Activated CD4-positive, alpha-beta memory T cell treated with anti-CD3 and anti-CD28 coated beads for 36 hours (primary cell): ENCODE results near the gene SERPINB10. TPM values are rescaled to one million over a fixed set of nuclear protein-coding genes. Genes with fewer than 3 reads are reported as not detected.

Experiments used
- CTCF ChIA-PET: fragments of 350-600 bp; sonication (Branson Sonifier 250); formaldehyde crosslinking; loops from one replicate; lab custom pipeline; 2021; ENCODE audit warnings: antibody characterized with exemption, inconsistent platforms; lab: Charles Lee
- POLR2A ChIA-PET: fragments of 350-600 bp; sonication (Branson Sonifier 250); formaldehyde crosslinking; loops from one replicate; lab custom pipeline; 2021; ENCODE audit warnings: antibody characterized with exemption; lab: Charles Lee
- DNase-seq: peaks from one replicate; pipeline ENCODE4 v3.0.0-alpha.2; 2020
- H3K27ac Mint-ChIP-seq: one replicate; pipeline ENCODE4 v1.8.0; 2021; ENCODE audit warnings: mixed read lengths
- H3K27me3 Mint-ChIP-seq: one replicate; pipeline ENCODE4 v1.8.0; 2021; ENCODE audit warnings: mixed read lengths
- H3K36me3 Mint-ChIP-seq: one replicate; pipeline ENCODE4 v1.8.0; 2021; ENCODE audit warnings: mixed read lengths
- H3K4me1 Mint-ChIP-seq: one replicate; pipeline ENCODE4 v1.8.0; 2021; ENCODE audit warnings: low read depth, mixed read lengths
- H3K4me3 Mint-ChIP-seq: one replicate; pipeline ENCODE4 v1.8.0; 2021; ENCODE audit warnings: mild to moderate bottlenecking, mixed read lengths
- H3K9me3 Mint-ChIP-seq: one replicate; pipeline ENCODE4 v1.8.0; 2021; ENCODE audit warnings: mixed read lengths
- intact Hi-C: fragments of 100-400 bp; cut with micrococcal nuclease; formaldehyde crosslinking; loops from one replicate; pipeline ENCODE4 v1.15.1; 2023
- total RNA-seq, 2 experiments: library from RNA; stranded (reverse); gene quantifications; one replicate each; pipeline ENCODE4 v1.2.3, GENCODE V29; 2021

Gene SERPINB10
- total RNA-seq, 2 experiments from 2014 or later: not detected

DNA sequence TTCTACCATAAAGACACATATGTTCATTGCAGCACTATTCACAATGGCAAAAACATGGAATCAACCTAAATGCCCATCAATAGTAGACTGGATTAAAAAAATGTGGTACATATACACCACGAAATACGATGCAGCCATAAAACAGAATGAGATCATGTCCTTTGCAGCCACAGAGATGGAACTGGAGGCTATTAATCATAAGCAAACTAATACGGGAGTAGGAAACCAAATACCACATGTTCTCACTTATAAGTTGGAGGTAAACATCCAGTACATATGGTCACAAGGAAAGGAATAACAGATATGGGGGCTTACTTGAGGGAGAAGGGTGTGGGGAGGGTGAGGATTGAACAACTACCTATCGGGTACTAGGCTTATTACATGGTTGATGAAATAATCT is 49.0 kb downstream of the SERPINB10 start:
- ChIA-PET CTCF (no interaction called here), POLR2A (no interaction called here)

DNA sequence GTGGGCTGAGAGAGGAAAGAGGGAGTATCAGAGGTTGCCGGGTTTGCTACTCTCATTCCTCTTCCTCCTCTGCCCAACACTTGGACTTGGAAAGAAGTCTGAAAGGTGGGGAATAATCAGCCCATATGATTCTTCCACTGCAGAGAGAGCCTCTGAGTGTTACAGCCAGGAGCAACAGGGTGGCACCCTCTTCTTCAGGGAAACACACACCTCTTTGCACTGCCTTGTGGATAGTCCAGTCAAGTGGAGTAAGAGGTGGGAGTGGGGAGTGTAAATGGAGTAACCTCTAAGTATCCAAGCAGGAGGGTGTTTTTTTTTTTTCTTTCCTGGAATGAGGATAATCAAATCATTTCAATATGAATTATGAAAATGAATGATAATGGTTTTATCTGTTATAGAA is 53.1 kb downstream of the SERPINB10 start:
- peaks cover 20% of the 10 kb centered on the region for H3K27me3 Mint-ChIP-seq
- intact Hi-C loops: no loop called here
- POLR2A ChIA-PET: no interaction called here
- peaks cover 17% of the 10 kb centered on the region for H3K4me1 Mint-ChIP-seq
- no peak overlapping the region for H3K27ac Mint-ChIP-seq
- CTCF ChIA-PET: interaction anchor here (1.1 to 1.4 kb wide), 3 partner anchors 14 to 33 kb away, joined by 4 to 6 read pairs (median 4); no protein-coding TSS in a partner anchor
- DNase-seq: no peak
- H3K36me3 Mint-ChIP-seq: peaks cover 5% of the 10 kb centered on the region
- no peak overlapping the region for H3K4me3 Mint-ChIP-seq
- H3K9me3 Mint-ChIP-seq: no peaks in the 10 kb centered on the region

More for the DNA sequence above, 49.0 kb downstream of the SERPINB10 start:
- no peak overlapping the region for H3K4me3 Mint-ChIP-seq
- H3K27ac Mint-ChIP-seq: no peak overlapping the region
- H3K27me3 Mint-ChIP-seq: peaks cover 30% of the 10 kb centered on the region
- no peak for DNase-seq
- peaks cover 21% of the 10 kb centered on the region for H3K36me3 Mint-ChIP-seq
- intact Hi-C loops: loop anchor here (10.0 kb wide), 2 partner anchors 592 to 1112 kb away; partner anchors contain the start of gene KDSR
- H3K4me1 Mint-ChIP-seq: peaks cover 12% of the 10 kb centered on the region
- peaks cover under 1% of the 10 kb centered on the region for H3K9me3 Mint-ChIP-seq

DNA sequence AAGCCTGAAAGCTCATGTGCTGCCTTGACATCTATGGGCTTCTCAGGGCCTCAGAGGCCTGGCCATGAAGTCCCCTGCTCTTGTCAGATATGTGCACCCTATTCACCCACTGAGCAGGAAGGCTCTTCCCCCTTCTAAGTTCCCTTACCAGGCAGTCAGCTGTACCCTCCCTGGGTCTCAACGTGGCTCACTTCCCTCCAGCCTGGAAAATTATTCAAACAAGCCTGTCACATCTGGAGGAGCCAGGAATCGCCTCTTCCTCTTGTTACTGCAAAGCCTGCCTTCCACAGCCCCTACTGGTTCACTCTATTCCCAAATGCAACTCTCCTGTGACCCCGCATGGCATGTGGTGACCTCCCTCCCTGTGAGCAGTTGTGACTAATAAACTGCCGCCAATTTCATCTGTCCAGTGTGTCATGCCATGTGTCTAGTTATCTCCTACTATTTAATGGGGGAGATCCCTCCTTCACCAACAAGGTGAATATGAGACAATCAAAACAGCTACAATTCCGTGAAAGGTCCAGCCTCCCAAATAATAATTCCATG is 53.8 kb downstream of the SERPINB10 start:
- Mint-ChIP-seq H3K36me3 (peaks cover 5% of the 10 kb centered on the region), H3K27ac (no peak overlapping the region), H3K27me3 (peaks cover 20% of the 10 kb centered on the region), H3K4me3 (no peak overlapping the region), H3K9me3 (no peaks in the 10 kb centered on the region), H3K4me1 (peaks cover 17% of the 10 kb centered on the region)
- POLR2A ChIA-PET: interaction anchor here (1.2 kb wide), 1 partner anchor 10 kb away, joined by 3 read pairs; no protein-coding TSS in a partner anchor
- CTCF ChIA-PET: interaction anchor here (0.6 to 3.8 kb wide), 6 partner anchors 9 to 33 kb away, joined by 3 to 48 read pairs (median 17); no protein-coding TSS in a partner anchor
- intact Hi-C loops: no loop called here
- DNase-seq: no peak

DNA sequence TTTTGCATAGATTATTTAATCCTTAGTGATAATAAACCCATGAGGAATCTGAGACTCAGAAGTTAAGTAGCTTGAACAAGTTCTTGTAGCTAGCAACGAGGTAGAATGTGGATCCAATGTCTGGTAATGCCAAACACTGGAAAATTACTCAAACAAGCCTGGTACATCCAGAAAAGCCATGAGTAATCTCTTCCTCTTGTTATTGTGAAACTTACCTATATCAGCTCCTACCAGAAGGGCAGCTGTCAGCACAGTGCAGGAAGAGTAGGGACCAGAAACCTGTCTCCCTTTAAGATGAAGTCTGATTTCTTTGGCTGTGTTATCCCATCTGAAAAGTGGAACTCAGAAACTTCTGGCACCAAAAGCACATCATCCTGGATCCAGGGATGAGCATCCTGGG is 54.4 kb downstream of the SERPINB10 start:
- CTCF ChIA-PET: interaction anchor here (0.6 to 3.8 kb wide), 8 partner anchors 8 to 444 kb away, joined by 3 to 48 read pairs (median 17); no protein-coding TSS in a partner anchor
- Mint-ChIP-seq H3K4me3 (no peak overlapping the region), H3K9me3 (no peaks in the 10 kb centered on the region), H3K27ac (no peak overlapping the region), H3K27me3 (peaks cover 15% of the 10 kb centered on the region), H3K36me3 (peaks cover 2% of the 10 kb centered on the region), H3K4me1 (peaks cover 14% of the 10 kb centered on the region)
- DNase-seq: no peak
- intact Hi-C loops: loop anchor here (1.0 to 2.0 kb wide), 2 partner anchors 11 to 33 kb away; no protein-coding TSS in a partner anchor
- POLR2A ChIA-PET: interaction anchor here (0.7 to 1.2 kb wide), 2 partner anchors 11 to 33 kb away, joined by 3 read pairs; no protein-coding TSS in a partner anchor

DNA sequence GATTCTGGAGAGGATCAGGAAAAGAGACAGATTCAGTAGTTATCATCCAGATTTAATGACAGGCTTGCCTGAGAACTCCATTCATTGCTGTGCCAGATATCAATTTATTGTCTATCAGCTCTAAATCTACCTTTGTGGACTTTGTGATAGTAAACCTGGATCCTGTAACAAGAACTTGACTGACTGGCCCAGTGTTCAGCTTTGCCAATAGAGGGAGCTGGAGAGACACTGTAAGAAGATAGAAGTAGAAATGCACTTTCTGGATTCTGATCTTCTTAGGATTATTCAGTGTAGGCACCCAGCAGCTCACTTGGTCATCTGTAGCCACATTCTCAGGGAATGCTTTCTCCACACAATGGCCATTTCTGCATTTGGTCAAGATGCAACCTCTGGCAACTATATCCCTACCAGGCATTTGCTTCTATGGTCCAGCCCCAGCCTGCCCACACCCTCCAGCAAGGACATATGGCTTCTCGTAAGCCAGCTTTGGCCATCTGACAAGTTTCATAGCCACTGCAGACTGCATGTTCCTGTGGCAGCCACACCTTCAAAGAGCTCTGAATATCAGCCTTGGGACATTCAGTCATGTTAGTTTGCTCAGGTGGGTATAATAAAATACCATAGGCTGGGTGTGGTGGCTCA is 56.0 kb downstream of the SERPINB10 start:
- peaks cover 5% of the 10 kb centered on the region for H3K36me3 Mint-ChIP-seq
- peak; percentile 61 for DNase-seq
- H3K27me3 Mint-ChIP-seq: peaks cover 13% of the 10 kb centered on the region
- intact Hi-C loops: loop anchor here (1.0 to 2.0 kb wide), 3 partner anchors 12 to 31 kb away; no protein-coding TSS in a partner anchor
- ChIA-PET POLR2A (no interaction called here), CTCF (interaction anchor here (0.6 to 3.8 kb wide), 22 partner anchors 10 to 448 kb away, joined by 3 to 48 read pairs (median 5); no protein-coding TSS in a partner anchor)
- H3K27ac Mint-ChIP-seq: no peak overlapping the region
- no peak overlapping the region for H3K4me3 Mint-ChIP-seq
- no peaks in the 10 kb centered on the region for H3K9me3 Mint-ChIP-seq
- peaks cover 14% of the 10 kb centered on the region for H3K4me1 Mint-ChIP-seq

DNA sequence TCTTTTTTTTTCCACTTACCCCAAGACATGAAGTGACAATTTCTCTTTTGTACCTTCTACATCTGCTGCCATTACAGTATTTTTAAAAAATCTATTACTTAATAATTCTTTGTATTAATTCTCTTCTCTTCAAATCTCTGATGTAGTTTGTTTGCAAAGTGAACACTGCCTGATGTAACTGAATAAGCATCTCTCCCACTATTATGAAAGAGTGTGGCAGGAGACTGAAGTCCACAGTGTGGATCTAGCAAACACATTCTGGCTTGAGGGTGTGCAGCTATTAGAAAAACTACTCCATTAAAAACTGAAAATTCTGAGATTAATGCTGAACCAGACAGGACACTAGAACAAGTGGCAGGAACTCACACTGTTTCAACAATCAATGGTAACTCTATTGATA is 57.1 kb downstream of the SERPINB10 start:
- ChIA-PET POLR2A (no interaction called here), CTCF (interaction anchor here (2.0 to 3.8 kb wide), 5 partner anchors 10 to 29 kb away, joined by 11 to 48 read pairs (median 21); no protein-coding TSS in a partner anchor)
- Mint-ChIP-seq H3K27ac (no peak overlapping the region), H3K27me3 (peaks cover 5% of the 10 kb centered on the region), H3K4me3 (no peak overlapping the region), H3K36me3 (peaks cover 3% of the 10 kb centered on the region), H3K4me1 (peaks cover 24% of the 10 kb centered on the region), H3K9me3 (no peaks in the 10 kb centered on the region)
- intact Hi-C loops: no loop called here
- DNase-seq: no peak

DNA sequence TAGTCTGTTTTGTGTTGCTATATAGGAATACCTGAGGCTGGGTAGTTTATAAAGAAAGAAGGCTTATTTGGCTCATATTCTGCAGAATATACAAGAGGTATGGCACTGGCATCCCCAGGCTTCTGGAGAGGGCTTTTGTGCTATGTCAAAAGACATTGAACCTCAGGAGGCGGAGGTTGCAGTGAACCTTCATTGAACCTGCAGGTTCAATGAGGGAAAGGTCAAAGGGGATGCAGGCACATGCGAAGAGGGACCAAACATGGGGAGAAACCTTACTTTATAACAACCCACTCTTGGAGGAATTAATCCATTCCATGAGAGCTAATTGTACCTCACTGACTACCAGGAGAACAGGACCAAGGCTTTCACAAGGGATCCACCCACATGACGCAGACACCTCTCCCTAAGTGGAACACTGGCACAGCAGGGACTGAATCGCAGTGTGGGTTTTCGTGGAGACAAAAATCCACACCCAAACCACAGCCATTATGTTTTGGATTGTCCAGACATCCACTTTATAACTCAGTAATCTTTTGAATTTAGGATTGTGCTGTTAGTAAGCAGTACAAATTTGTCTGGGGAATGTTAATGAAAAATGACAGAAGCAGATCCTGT is 58.1 kb downstream of the SERPINB10 start:
- CTCF ChIA-PET: no interaction called here
- Mint-ChIP-seq H3K9me3 (no peaks in the 10 kb centered on the region), H3K27me3 (no peaks in the 10 kb centered on the region), H3K36me3 (peaks cover 5% of the 10 kb centered on the region), H3K4me1 (peaks cover 26% of the 10 kb centered on the region), H3K27ac (no peak overlapping the region), H3K4me3 (no peak overlapping the region)
- DNase-seq: no peak
- POLR2A ChIA-PET: no interaction called here
- intact Hi-C loops: no loop called here

DNA sequence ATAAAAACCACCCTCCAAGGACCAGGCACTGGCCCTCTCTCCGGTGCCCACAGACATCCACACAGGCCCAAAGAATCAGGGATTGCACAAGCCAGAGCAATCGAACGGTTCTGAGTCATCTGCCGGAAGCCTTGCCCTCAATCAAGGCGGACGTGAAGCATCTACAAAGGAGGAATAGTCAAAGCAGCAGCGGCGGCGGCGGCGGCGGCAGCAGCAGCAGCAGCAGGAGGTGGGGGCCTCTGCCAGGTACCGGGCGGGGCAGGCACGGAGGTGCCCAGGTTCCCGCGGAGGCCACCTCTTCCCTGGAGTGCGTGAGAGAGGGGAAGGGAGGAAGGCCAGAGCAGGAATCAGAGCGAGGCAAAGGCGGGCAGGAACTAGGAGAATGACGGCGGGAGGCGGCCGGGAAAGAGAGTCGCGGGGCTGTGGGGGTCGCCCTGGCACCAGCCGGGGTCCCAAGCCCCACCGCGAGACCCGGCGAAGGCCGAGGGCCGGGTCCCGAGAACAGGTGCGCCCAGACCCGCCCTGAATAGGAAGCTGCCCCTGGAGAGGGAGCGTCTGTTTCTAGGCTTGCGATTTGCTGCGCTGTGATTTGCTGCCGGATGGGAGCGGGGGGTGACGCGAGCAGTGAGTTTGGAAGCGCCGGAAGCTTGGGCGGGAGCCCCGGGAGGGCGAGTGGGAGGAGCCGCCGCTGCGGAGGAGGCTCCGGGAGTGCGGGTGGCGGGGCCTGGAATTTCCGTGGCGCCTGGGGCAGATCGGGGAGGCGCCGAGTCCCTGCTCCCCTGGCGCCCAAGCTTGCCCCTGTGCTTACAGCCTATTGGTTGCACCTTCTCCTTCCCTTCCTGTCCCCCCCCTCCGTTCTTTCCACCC is 62.4 kb downstream of the SERPINB10 start, which contains the start of gene SERPINB8:
Gene SERPINB8, plus strand, starts transcription at position 140 of the 867 bp plus-strand sequence. CDS start 8,228 bp downstream, outside the sequence.
- H3K27me3 Mint-ChIP-seq: no peaks in the 10 kb centered on the region
- CTCF ChIA-PET: interaction anchor here (0.7 to 1.0 kb wide), 3 partner anchors 8 to 21 kb away, joined by 3 read pairs; partner anchors contain the start of gene HMSD

DNA sequence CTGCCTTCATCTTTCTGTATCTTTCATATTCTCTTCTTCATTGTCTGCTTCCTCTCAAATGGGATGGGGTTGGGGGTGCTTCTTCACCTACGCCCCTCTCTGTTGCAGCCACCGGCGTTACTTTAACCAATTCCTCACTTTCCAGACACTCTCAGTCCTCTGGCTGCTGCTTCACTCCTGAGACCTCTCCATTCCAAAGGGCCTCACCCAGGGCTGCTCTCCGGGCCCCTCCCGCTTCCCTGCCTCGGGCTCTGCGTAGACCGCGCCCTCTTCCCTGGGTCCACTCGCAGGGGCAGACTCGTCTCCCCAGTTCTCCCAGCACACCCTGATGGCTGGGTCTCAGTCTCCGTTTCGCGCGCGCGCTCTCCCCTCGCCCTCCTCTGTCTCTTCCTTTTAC is 63.0 kb downstream of the SERPINB10 start:
- H3K36me3 Mint-ChIP-seq: peaks cover 5% of the 10 kb centered on the region
- intact Hi-C loops: loop anchor here (1.0 to 2.0 kb wide), 4 partner anchors 8 to 549 kb away; partner anchors contain the start of genes SERPINB2 and VPS4B
- no peaks in the 10 kb centered on the region for H3K27me3 Mint-ChIP-seq
- H3K4me3 Mint-ChIP-seq: peak overlapping the region; percentile 88
- peaks cover 43% of the 10 kb centered on the region for H3K4me1 Mint-ChIP-seq
- CTCF ChIA-PET: interaction anchor here (1.0 kb wide), 1 partner anchor 21 kb away, joined by 3 read pairs; the partner anchor contains the start of gene HMSD
- POLR2A ChIA-PET: interaction anchor here (1.2 kb wide), 1 partner anchor 22 kb away, joined by 3 read pairs; the partner anchor contains the start of gene HMSD
- H3K27ac Mint-ChIP-seq: peak overlapping the region; percentile 95
- no peak for DNase-seq
- no peaks in the 10 kb centered on the region for H3K9me3 Mint-ChIP-seq

More for the DNA sequence above, 62.4 kb downstream of the SERPINB10 start, which contains the start of gene SERPINB8:
- Mint-ChIP-seq H3K4me1 (peaks cover 41% of the 10 kb centered on the region), H3K27ac (peak within 1 kb of the TSS; percentile 95), H3K4me3 (peak within 1 kb of the TSS; percentile 88), H3K36me3 (peaks cover 5% of the 10 kb centered on the region), H3K9me3 (no peaks in the 10 kb centered on the region)
- intact Hi-C loops: loop anchor here (1.0 to 2.0 kb wide), 4 partner anchors 9 to 548 kb away; partner anchors contain the start of genes SERPINB2 and VPS4B
- peak; percentile 91 for DNase-seq
- POLR2A ChIA-PET: interaction anchor here (1.2 kb wide), 1 partner anchor 21 kb away, joined by 3 read pairs; the partner anchor contains the start of gene HMSD

DNA sequence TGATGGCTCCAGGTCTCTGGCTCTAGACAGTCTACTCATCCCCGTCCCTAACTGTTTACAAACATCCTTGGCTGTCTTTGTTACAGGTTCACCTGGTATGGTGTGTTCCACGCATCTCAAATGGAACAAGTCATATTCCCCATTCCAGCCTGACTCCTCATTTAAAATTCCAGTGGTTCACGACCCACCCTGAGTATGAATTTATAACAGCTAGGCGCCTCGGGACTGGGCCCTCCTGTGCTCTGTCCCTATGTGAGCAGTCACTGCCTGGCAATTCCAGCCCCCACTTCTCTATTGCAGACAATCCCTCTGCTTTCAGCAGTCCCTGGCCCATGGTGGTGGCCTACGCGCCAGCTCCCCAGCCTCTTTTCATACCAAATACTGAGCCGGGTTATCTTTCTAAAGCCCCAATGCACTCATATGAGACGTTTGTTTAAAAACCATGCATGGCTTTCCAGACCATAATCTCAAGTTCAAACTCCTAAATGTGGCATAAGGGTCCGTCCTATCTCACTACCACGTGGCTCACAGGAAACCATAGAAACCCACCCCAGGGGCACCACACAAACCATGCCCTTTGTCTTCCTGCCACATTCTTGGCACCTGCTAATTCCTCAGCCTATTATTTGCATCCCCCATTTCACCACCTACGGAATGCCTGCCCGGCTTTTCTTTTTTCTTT is 63.7 kb downstream of the SERPINB10 start:
- H3K36me3 Mint-ChIP-seq: peaks cover 5% of the 10 kb centered on the region
- no peaks in the 10 kb centered on the region for H3K9me3 Mint-ChIP-seq
- peak overlapping the region; percentile 88 for H3K4me3 Mint-ChIP-seq
- peak overlapping the region; percentile 95 for H3K27ac Mint-ChIP-seq
- POLR2A ChIA-PET: interaction anchor here (1.2 kb wide), 1 partner anchor 23 kb away, joined by 3 read pairs; the partner anchor contains the start of gene HMSD
- DNase-seq: no peak
- no peaks in the 10 kb centered on the region for H3K27me3 Mint-ChIP-seq
- peaks cover 43% of the 10 kb centered on the region for H3K4me1 Mint-ChIP-seq
- CTCF ChIA-PET: no interaction called here
- intact Hi-C loops: loop anchor here (2.0 kb wide), 1 partner anchor 85 kb away; the partner anchor contains the start of gene SERPINB2
